H54 (cell line): ENCODE data around the gene THAP4.

Experiments
- DNase-seq: peaks from one replicate; pipeline ENCODE4 v3.0.0; 2011; ENCODE audit warnings: low spot score, mixed read lengths; ENCODE audit not compliant: insufficient read length
- FAIRE-seq: peaks from 3 replicates; lab custom pipeline; 2011; peaks lifted over from hg19 to GRCh38; lab: Jason Lieb, UNC
- POLR2A ChIP-seq: IDR thresholded peaks from 2 replicates; pipeline ENCODE4 v1.6.1; 2011; ENCODE audit warnings: low read depth, mild to moderate bottlenecking, low read length

THAP4 gene

DNA sequence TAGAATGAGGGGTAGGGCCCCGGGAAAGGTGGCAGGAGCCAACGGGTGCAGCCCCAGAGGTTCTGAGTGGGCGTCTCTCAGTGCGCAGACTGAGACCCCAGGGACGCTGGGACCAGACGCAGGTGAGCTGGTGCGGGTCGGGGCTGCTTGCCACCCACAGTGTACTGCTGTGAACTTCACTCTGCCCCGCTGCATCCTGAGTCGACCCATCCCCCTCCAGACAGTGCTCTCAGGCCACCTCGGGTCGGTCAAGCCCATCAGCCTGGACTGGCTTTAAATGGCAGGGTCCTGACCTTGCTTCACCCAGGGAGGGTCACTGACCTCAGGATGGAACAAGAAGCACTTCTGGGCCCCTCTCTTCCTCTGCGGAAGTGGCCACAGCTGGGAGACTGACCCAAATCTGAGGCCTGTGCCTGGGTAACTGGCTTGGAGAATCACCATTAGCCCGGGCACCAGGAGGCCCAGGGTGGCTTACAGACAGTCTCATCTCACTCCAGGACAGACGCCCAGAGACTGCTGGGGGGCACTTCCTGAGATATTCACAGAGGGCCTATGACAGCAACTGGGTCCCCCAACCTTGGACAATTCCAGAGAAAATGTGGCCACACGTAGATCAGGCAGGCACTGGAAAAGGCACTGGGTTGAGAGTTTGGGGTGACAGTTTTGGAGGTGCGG, 102.1 kb downstream of the THAP4 start:
- FAIRE-seq (no peak), DNase-seq (no peak)

More for the DNA sequence above, 102.1 kb downstream of the THAP4 start:
- no peak for TF ChIP-seq POLR2A
